ENCODE measurements around the gene SYTL5. TPM values are rescaled to one million over a fixed set of nuclear protein-coding genes. Genes with fewer than 3 reads are reported as not detected.

SYTL5 gene
- total and polyA plus RNA-seq, 4 donors = 0.83 to 8.4 (median 1.5) TPM

- Histone ChIP-seq H3K27ac (ENCODE audit: low read depth in 1 of 2, low read length in 1 of 2) (no peak overlapping the region), H3K4me3 (no peak overlapping the region), H3K9me3 (ENCODE audit: control insufficient read depth in 4 of 4, insufficient read depth in 3 of 4, low read length in 3 of 4) (no peaks in the 10 kb centered on the region), H3K36me3 (ENCODE audit: control insufficient read depth in 4 of 4, insufficient read depth in 4 of 4, low read length in 4 of 4) (no peaks in the 10 kb centered on the region), H3K27me3 (ENCODE audit: control insufficient read depth in 3 of 3, insufficient read depth in 3 of 3, low read length in 2 of 3) (peaks cover 0 to 15% (median 0%) of the 10 kb centered on the region in 3 donors), H3K9ac (ENCODE audit: insufficient read depth in 1 of 2, low read length in 2 of 2) (no peak overlapping the region), H3K4me1 (ENCODE audit: control insufficient read depth in 5 of 5, insufficient read depth in 5 of 5, low read length in 5 of 5) (no peaks in the 10 kb centered on the region)
- 76 to 91% methylated on average over 7 of the region's 7 CpGs for WGBS, 2 donors
- TF ChIP-seq, protein P1, sequence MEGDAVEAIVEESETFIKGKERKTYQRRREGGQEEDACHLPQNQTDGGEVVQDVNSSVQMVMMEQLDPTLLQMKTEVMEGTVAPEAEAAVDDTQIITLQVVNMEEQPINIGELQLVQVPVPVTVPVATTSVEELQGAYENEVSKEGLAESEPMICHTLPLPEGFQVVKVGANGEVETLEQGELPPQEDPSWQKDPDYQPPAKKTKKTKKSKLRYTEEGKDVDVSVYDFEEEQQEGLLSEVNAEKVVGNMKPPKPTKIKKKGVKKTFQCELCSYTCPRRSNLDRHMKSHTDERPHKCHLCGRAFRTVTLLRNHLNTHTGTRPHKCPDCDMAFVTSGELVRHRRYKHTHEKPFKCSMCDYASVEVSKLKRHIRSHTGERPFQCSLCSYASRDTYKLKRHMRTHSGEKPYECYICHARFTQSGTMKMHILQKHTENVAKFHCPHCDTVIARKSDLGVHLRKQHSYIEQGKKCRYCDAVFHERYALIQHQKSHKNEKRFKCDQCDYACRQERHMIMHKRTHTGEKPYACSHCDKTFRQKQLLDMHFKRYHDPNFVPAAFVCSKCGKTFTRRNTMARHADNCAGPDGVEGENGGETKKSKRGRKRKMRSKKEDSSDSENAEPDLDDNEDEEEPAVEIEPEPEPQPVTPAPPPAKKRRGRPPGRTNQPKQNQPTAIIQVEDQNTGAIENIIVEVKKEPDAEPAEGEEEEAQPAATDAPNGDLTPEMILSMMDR (IDR thresholded peaks at IDR 0.05; ENCODE audit: control extremely low read depth, extremely low read depth) = no peak
- DNase-seq = no peak
- ATAC-seq (ENCODE audit: insufficient read depth, low FRiP score) = no peak
Observed at GRCh38 chrX:38117485-38117884, 111.1 kb downstream of the SYTL5 start.

- TF ChIP-seq, protein P1 (IDR thresholded peaks at IDR 0.05; ENCODE audit: control extremely low read depth, extremely low read depth) = no peak
- Histone ChIP-seq H3K4me1 (ENCODE audit: control insufficient read depth in 5 of 5, insufficient read depth in 5 of 5, low read length in 5 of 5) (no peaks in the 10 kb centered on the region), H3K4me3 (no peak overlapping the region), H3K27me3 (ENCODE audit: control insufficient read depth in 3 of 3, insufficient read depth in 3 of 3, low read length in 2 of 3) (peaks cover 0 to 28% (median 0%) of the 10 kb centered on the region in 3 donors), H3K27ac (ENCODE audit: low read depth in 1 of 2, low read length in 1 of 2) (no peak overlapping the region), H3K36me3 (ENCODE audit: control insufficient read depth in 4 of 4, insufficient read depth in 4 of 4, low read length in 4 of 4) (no peaks in the 10 kb centered on the region), H3K9me3 (ENCODE audit: control insufficient read depth in 4 of 4, insufficient read depth in 3 of 4, low read length in 3 of 4) (no peaks in the 10 kb centered on the region), H3K9ac (ENCODE audit: insufficient read depth in 1 of 2, low read length in 2 of 2) (no peak overlapping the region)
- no peak for ATAC-seq (ENCODE audit: insufficient read depth, low FRiP score)
- WGBS, 2 donors = 68 to 82% methylated on average over 1 of the region's 1 CpG
- no peak for DNase-seq
Observed at GRCh38 chrX:38124000-38124399, 117.6 kb downstream of the SYTL5 start.

DNA sequence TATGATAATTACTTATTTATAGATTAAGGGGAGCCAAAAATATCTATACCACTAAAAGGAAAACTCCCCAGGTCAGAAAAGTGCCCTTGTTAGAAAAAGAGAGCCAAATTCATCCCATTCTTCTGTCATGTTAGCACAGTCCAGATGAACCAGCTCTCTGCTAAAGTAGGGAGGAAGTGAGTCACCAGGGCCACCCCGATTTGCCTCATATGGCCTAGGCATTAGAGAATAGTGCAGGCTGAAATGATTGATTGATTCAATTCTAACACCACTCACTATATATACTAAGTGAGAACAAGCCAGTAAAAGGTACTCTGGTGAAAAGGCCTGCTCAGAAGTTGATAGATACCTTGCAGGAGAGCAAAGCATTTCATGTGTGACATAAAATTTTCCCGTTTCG lies 119.8 kb downstream of the SYTL5 start:
- H3K9me3 ChIP-seq (ENCODE audit: control insufficient read depth in 4 of 4, insufficient read depth in 3 of 4, low read length in 3 of 4) = no peaks in the 10 kb centered on the region
- H3K4me1 ChIP-seq (ENCODE audit: control insufficient read depth in 5 of 5, insufficient read depth in 5 of 5, low read length in 5 of 5) = no peaks in the 10 kb centered on the region
- peaks cover 0 to 21% (median 0%) of the 10 kb centered on the region in 3 donors for H3K27me3 ChIP-seq (ENCODE audit: control insufficient read depth in 3 of 3, insufficient read depth in 3 of 3, low read length in 2 of 3)
- DNase-seq = no peak
- TF ChIP-seq, protein P1 (IDR thresholded peaks at IDR 0.05; ENCODE audit: control extremely low read depth, extremely low read depth) = no peak
- no peak overlapping the region for H3K4me3 ChIP-seq
- H3K36me3 ChIP-seq (ENCODE audit: control insufficient read depth in 4 of 4, insufficient read depth in 4 of 4, low read length in 4 of 4) = no peaks in the 10 kb centered on the region
- H3K27ac ChIP-seq (ENCODE audit: low read depth in 1 of 2, low read length in 1 of 2) = no peak overlapping the region
- H3K9ac ChIP-seq (ENCODE audit: insufficient read depth in 1 of 2, low read length in 2 of 2) = no peak overlapping the region
- no peak for ATAC-seq (ENCODE audit: insufficient read depth, low FRiP score)
- WGBS, 2 donors = 69 to 88% methylated on average over 3 of the region's 3 CpGs

GRCh38 chrX:38127961-38128360 lies 121.6 kb downstream of the SYTL5 start:
- ATAC-seq (ENCODE audit: insufficient read depth, low FRiP score) = no peak
- H3K4me3 ChIP-seq = no peak overlapping the region
- TF ChIP-seq, protein P1 (IDR thresholded peaks at IDR 0.05; ENCODE audit: control extremely low read depth, extremely low read depth) = no peak

More at GRCh38 chrX:38127961-38128360, 121.6 kb downstream of the SYTL5 start:
- H3K9me3 ChIP-seq (ENCODE audit: control insufficient read depth in 4 of 4, insufficient read depth in 3 of 4, low read length in 3 of 4) = no peaks in the 10 kb centered on the region
- H3K36me3 ChIP-seq (ENCODE audit: control insufficient read depth in 4 of 4, insufficient read depth in 4 of 4, low read length in 4 of 4) = no peaks in the 10 kb centered on the region
- H3K27me3 ChIP-seq (ENCODE audit: control insufficient read depth in 3 of 3, insufficient read depth in 3 of 3, low read length in 2 of 3) = peaks cover 0 to 27% (median 0%) of the 10 kb centered on the region in 3 donors
- 81 to 85% methylated on average over 1 of the region's 1 CpG for WGBS, 2 donors
- no peak overlapping the region for H3K27ac ChIP-seq (ENCODE audit: low read depth in 1 of 2, low read length in 1 of 2)
- H3K9ac ChIP-seq (ENCODE audit: insufficient read depth in 1 of 2, low read length in 2 of 2) = no peak overlapping the region
- no peaks in the 10 kb centered on the region for H3K4me1 ChIP-seq (ENCODE audit: control insufficient read depth in 5 of 5, insufficient read depth in 5 of 5, low read length in 5 of 5)
- no peak for DNase-seq
